ENCODE data around the gene GIGYF2. TPM values are rescaled to one million over a fixed set of nuclear protein-coding genes. Genes with fewer than 3 reads are reported as not detected.

The GIGYF2 gene
- polyA plus RNA-seq, 2 of the 4 experiments (the other 2 are of a cell fraction): 31.2 to 46.3 TPM

GRCh38 chr2:232662486-232663260, 34.5 kb upstream of the GIGYF2 start:
- ATAC-seq (no peak), FAIRE-seq (no peak), DNase-seq (ENCODE audit: low read depth in 1 of 2, low spot score in 1 of 2) (no peak)
- ChIA-PET CTCF (interaction anchor here (0.6 to 1.3 kb wide), 2 partner anchors 11 to 588 kb away, joined by 3 to 4 read pairs; partner anchors contain the start of gene ATG16L1), POLR2A (no interaction called here)
- TF ChIP-seq ELK1 (IDR thresholded peaks at IDR 0.05; ENCODE audit: low read depth, low read length) (no peak), GATA3 (IDR thresholded peaks at IDR 0.05; ENCODE audit: borderline replicate concordance) (no peak), HES2 (IDR thresholded peaks at IDR 0.05) (no peak), BCL3 (IDR thresholded peaks at IDR 0.05) (no peak), CHD2 (IDR thresholded peaks at IDR 0.05; ENCODE audit: low read length, partially characterized antibody) (no peak), MAZ (IDR thresholded peaks at IDR 0.05; ENCODE audit: borderline replicate concordance, low read depth, low read length) (no peak), KDM5A (IDR thresholded peaks at IDR 0.05) (no peak), HEYL (CRISPR knock-in tag; IDR thresholded peaks at IDR 0.05) (no peak), HMGXB4 (CRISPR knock-in tag; IDR thresholded peaks at IDR 0.05; ENCODE audit: borderline replicate concordance) (no peak), NPAS2 (CRISPR knock-in tag; IDR thresholded peaks at IDR 0.05; ENCODE audit: borderline replicate concordance) (no peak), CTCF (IDR thresholded peaks at IDR 0.05) (no peak), SMC3 (IDR thresholded peaks at IDR 0.05) (no peak), MYC (IDR thresholded peaks at IDR 0.05; ENCODE audit: borderline replicate concordance, low read length) (no peak), ZFP36 (IDR thresholded peaks at IDR 0.05; ENCODE audit: borderline replicate concordance, partially characterized antibody) (no peak), RARB (CRISPR knock-in tag; IDR thresholded peaks at IDR 0.05) (no peak), USF2 (IDR thresholded peaks at IDR 0.05) (no peak), POLR2A (IDR thresholded peaks at IDR 0.05; ENCODE audit: low read length) (no peak), FOXS1 (CRISPR knock-in tag; IDR thresholded peaks at IDR 0.05) (no peak), EHF (CRISPR knock-in tag; IDR thresholded peaks at IDR 0.05) (no peak), RCOR1 (IDR thresholded peaks at IDR 0.05; ENCODE audit: low read depth, low read length) (no peak)
- WGBS (ENCODE audit: missing lambda C conversion rate): 82% methylated on average over 14 of the region's 16 CpGs
- Histone ChIP-seq H3K4me1 (no peaks in the 10 kb centered on the region), H3K4me3 (no peak overlapping the region), H3K4me2 (no peak overlapping the region), H3K9me3 (no peaks in the 10 kb centered on the region), H3K27ac (no peak overlapping the region)

All from A549 (cell line).